ENCODE measurements around the gene RAC3.

The RAC3 gene

DNA sequence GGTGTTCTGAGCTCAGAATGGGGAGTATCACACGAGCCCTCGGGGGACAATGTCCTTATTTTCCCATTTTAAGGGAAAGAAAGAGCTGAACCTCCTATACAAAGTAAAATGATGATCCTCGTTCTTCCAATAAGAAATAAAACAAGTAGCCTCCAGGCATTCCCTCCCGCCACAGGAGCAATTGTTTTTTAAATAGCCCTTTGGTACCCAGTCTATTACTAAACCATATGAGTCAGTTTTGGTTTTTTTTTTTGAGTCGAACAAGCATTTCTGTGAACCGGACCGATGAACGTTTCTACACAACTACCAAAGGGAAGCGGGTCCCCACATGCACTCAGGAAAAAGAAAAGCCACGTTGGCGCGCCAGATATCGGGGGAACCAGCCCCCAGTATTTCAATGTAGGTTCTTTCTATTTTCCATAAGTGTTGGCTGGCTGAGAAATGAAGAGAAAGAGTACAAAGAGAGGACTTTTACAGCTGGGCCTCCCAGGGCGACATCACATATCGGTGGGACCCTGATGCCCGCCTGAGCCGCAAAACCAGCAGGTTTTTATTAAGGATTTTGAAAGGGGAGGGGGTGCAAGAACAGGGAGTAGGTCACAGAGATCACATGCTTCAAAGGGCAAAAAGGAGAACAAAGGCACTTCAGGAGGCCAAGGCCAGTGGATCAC, 9.8 kb downstream of the RAC3 start:
- no peak for DNase-seq (ENCODE audit: low read depth)

DNA sequence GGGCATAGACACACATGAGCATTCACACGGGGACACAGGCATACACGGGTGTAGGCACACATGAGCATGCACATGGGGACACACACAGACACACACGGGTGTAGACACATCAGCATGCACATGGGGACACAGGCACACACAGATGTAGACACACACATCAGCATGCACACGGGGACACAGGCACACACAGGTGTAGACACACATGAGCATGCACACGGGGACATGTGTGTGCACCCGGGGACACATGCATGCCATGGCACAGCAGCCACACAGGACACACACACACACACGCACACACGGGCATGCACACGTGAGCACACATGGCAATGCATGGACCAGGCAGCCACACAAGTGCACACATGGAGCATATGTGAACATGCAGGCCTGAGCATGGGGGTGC, 11.2 kb downstream of the RAC3 start:
- no peak for DNase-seq (ENCODE audit: low read depth)

DNA sequence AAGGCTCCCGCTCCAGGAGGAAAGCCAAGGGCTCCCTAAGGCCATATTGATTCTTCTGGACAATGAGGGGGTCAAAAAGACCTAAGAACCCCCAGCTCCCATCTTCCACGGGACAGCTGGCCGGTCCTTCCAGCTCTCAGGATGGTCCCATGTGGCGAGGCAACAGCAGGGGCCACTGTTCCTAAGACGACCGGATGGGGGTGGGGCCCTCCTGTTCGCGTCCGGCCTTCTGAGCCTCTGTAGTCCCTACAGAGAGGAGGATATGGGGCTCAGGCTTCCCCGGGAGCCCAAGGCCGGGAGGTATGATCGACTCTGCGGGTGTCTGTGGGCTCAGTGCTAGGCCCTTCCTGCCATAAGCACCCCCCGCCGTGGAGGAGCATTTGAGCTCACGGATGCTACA, 12.0 kb downstream of the RAC3 start:
- no peak for DNase-seq (ENCODE audit: low read depth)

DNA sequence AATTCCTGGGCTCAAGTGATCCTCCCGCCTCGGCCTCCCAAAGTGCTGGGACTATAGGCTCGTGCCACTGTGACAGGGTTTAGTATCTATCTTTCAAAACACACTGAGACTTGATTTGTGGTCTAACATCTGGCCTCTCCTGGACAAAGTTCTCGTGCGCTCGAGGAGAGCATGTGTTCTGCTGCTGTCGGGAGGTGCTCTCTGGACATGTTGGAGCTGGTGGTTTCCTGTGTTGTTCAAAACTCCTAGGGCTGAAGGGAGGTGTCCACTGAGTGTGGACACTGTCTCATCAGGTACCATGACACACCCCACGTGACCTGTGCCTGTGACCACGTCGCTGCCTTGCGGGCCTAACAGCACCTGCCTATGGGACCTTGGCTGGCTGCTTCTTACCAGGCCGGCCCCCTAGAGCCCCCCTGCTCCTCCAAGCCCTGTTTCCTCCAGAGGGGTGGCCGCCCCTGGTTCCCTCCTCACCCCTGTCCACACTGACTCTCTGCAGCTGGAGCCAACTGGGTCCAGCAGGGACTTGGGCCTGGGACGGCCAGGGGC, 14.5 kb downstream of the RAC3 start:
- DNase-seq (ENCODE audit: low read depth): no peak

DNA sequence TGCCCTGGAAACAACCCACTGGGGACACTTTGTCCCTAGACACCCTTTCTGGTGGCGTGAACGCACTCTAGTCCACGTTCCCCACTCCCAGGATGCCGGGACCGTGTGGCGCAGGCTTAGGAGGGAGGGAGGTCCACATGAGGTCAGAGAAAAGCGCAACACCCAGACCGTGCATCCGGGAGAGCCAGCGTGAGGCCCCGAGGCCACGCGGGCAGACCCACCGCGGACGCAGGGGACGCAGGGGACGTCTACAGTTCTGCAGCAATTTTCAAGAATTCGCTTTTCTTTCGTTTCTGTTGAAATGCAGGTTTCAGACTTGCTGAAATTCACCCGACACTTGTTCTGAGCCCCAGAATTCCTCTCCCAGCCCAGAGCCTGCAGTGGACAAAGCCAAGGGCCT, 15.4 kb downstream of the RAC3 start:
- no peak for DNase-seq (ENCODE audit: low read depth)

DNA sequence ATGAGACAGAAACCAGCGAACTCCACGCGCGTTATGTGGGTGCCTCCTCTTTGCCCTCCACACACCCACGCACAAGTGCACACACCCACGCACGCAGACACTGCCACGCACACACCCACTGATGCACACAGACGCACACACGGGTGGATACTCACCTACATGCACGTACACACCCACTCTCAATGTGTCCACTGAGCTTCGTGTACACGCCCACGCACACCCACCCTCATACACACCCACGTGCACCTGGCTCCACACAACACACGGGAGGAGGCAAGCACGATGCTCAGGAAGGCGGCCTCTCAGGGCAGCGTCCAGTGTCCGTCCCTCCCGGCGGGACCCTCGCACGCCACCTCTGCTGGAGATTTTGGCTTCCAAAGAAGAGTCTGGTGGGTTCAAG, 15.9 kb downstream of the RAC3 start:
- DNase-seq (ENCODE audit: low read depth): no peak

DNA sequence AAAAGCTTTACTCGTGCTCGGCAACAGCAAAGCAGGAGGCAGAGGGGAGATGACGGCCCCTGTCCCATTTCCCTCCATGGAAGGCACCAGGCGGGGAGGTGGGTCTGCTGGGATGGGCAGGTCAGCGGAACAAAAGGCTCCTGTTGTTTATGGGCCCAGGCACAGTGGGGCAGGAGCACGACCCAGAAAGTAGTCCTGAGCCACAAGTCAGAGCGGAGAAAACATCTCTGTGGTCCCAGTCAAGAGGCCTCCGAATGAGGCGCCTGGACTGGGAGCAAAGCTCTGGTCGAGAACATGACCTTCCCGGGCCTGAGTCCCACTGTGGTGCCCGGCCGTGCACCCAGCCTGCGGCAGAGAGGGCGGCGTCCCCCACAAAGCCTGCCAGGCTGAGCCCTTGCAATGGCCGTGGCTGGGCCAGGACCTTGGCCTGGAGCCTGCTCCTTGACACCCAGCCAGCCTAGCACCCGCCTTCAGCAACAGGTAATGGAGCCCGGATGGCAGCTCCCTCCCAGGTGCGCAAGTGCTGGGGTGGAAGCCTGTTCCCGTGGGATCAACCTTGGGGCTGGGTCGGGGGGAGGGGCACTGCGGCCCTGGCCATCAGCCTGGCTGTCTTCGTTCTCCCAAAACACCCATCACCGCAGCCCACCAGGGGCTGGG, 16.6 kb downstream of the RAC3 start:
- no peak for DNase-seq (ENCODE audit: low read depth)

DNA sequence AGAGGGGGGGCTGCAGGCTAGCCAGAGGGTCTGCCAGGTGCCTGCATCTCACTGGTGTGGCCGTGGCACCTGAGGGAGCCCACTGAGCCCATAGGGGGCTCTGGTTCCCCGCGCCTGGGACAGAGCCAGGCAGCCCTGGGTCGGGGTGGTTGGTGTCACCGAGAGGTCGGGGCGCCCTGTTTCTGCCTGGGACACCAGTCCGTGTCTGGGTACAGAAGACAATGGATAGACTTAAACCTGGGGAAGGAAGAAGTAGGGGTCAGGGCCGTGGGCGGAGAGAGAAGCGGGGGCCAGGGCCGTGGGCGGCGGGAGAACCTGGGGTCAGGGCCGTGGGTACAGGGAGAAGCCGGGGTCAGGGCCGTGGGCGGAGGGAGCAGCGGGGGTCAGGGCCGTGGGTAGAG, 17.1 kb downstream of the RAC3 start:
- DNase-seq (ENCODE audit: low read depth): no peak

DNA sequence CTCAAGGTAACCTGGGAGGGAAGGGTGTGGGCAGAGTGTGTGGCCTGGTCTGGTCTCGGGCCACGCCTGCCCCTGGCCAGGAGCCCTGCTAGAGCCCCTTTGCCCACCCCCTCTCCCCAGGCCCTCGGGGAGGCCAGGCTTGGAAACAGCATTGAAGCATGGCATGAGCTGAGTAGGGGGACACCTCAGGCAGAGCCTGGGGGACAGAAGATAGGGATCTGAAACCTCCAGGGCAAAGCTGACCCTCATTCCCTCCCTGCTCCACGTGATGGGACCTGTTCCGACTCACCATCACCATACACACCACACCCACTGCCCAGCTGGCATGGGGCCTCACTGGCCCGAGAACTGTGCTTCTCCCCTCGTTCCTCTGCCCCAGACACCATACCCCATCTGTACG, 17.6 kb downstream of the RAC3 start:
- DNase-seq (ENCODE audit: low read depth): no peak

DNA sequence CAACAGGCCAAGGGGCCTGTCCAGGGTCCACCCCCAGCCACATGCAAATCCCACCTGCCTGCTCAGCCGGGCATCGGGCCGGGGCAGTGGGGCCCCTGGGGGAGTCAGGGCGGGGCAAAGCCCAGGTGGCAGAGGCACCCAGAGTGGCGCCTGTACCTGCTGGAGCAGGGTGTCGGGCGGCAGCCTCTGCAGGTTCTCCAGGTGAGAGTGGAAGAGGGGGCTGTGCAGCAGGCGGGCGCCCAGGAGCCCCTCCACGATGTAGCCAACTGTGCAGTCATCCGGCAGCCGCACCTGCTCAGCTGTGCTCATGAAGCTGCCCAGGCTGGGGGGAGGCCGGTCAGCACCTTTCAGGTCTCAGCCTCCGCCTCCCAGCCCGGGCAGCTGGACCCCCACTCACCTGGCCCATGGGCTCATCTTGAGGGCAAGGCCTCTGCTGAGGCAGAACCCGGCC, 18.1 kb downstream of the RAC3 start:
- DNase-seq (ENCODE audit: low read depth): no peak

DNA sequence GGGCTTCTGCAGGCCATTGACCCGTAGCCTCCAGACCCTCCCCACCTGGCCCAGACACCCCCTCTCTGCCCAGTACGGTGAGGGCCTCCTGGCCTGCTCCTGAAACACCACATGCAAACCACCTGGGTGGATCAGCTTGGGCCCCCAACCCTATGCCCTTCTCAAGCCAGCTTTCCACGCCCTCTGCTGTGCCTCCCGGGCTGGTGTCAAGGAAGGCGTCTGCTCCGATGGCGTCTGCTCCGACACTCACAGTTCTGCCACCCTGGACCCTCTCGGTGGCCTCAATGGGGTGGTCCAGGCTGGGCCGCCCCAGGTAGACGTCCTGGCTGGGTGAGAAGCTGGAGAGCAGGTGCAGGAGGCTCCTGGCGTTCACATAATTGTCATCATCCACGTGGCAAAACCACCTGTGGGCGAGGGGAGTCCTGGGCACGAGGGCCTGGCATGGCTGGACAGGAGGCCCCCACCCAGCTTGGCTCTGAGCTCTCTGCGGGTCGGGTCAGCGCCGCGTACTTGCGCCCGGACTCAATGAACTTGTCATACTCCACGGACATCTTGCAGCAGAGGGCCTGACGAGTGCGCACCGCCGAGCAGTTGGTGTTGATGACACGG, 18.8 kb downstream of the RAC3 start:
- no peak for DNase-seq (ENCODE audit: low read depth)

DNA sequence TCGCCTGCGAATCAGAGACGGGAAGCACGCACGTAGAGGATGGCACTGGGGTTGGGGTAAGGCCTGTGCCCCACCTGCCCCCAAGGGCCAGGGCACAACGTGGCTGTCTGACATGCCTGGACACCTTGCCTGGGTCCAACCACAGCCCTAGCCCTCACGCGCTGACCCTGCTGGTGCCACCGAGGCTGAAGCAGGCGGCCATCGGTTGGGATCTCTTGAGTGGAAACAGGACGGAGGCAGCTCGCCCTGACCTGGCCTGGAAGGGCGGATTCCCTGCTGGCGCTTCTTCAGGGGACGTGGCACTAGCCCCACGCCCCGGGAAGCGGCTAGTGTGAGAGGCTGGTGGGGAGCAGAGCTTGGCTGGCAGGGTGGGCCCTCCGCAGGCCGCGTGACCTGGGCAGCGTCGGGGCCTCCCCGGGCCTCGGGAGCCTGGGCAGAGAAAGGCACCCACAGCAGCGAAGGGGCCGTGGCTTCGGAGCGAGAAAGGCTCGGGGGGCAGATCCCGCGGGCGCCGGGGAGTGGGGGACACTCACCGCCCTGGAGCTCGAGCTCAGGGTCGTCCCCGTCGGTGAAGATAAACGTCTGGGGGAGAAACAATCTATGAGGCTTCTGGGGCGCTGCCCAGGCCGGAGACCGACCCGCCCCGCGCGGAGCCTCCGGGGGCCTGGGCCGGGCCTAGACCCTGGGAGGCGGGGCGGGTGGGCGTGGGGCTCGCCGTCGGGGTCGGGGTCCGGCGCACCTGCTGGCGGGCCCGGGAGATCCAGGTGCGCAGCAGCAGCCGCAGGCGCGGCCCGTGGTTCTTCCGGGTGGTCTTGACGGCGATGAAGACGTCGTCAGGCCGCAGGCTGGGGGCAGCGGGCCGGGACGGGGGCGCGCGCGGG, 19.5 kb downstream of the RAC3 start:
- DNase-seq (ENCODE audit: low read depth): no peak

DNA sequence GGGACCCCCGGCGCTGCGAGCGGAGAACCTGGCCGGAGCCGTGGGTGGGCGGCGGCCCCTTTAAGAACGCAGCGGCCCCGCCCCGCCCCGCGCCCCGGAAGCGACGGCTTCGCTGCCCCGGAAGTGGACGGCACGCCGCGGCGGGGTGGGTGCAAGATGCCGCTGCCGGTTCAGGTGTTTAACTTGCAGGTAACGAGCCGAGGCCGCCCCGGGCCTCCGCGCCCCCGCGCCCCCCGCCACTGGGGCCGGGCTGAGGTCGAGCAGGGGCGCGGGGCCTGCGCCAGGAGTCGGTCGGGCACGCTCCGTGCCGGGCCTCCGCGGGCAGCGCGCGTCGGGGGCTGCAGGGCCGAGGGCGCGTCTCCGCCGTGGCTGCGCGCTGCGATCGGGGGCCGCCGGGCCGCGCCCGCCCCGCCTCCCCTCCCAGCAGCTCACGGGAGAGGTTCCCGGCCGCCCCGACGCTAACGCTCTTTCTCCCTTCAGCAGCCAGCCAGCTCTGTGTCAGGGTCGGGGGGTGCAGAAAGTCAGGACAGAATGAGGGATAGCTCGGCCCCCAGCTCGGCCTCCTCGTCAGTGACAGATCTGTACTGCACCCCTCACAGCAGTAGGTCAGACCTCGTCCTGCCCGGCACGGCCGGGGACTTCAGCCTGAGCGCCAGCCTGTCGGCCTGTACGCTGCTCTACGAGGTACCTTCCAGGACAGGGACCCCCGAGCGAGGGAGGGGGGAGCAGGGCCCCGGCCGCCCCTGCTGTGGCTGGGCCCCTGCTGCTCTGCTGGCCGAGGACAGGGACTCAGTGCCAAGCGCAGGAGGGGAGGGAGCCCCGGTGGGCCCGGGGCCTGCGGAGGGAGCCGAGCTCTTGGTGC, 20.5 kb downstream of the RAC3 start, which contains the start of the genes GPS1 and RFNG:
GPS1 (plus strand) TSS at position 123 of the 862 bp plus-strand sequence; CDS start at position 157, 34 bp downstream.
RFNG (minus strand) TSS at position 36 of the 862 bp plus-strand sequence. CDS start 45 bp downstream, outside the sequence.
- DNase-seq (ENCODE audit: low read depth): peak; percentile 76

DNA sequence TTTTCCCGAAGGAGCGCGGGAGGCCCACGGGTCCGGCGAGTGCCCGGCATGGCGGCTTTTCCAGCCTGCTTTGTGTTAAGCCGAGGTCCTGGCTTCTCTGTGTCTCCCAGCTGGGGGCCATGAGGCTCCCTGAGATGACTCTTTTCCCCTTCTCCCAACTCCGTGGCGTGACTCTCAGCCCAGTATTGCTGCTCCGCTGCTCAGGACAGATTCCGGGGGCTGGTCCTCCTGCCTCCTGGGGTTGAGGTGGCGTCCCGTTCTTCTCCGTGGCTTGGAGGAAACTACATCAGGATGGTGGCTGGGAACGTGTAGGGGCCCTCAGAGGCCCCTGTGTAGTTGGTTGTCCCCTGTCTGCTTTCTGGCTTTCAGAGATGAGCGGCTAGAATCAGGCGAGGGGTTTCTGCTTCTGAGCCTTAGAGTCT, 21.2 kb downstream of the RAC3 start:
- DNase-seq (ENCODE audit: low read depth): no peak

DNA sequence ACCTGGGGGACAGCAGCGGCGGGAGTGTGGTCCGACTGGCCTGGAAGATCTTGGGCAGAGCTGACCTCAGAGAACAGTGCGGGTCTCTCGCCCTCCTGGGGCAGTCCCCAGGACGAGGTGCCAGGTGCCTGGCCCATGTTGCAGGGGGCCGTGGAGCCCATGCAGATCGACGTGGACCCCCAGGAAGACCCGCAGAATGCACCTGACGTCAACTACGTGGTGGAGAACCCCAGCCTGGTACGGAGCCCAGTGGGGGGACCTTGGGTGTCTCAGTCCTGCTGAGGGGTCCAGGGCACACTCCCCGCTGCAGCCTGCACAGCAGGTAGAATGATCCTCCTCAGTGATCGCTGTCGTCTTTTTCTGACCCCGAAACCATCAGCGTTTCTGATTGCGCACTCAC, 21.7 kb downstream of the RAC3 start:
- DNase-seq (ENCODE audit: low read depth): no peak

DNA sequence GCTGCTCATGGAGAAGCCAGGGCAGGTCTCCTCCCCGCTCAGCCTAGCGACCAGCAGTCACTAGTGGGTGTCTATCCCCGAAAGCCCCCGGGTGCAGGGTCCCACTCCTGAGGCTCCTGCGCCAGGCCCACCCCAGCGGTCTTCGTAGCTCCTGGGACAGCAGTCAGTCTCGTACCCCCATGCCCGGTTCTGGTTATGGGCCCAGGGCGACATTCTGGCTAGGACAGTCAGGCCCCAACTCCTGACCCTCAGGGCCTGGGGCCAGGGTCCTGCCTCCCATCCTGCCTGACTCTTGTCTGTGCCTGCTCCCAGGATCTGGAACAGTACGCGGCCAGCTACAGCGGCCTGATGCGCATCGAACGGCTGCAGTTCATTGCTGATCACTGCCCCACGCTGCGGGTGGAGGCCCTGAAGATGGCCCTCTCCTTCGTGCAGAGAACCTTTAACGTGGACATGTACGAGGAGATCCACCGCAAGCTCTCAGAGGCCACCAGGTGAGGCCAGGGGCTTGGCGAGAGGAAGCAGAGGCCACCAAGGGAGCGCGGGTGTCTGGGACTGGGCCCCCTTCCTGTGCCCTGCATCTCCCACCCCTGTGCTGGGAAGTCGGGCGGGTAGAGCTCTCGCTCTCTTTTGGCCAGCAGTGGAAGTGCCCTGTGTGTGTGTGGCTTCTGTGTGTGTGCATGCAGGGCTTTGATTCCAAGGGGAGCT, 22.2 kb downstream of the RAC3 start:
- no peak for DNase-seq (ENCODE audit: low read depth)

DNA sequence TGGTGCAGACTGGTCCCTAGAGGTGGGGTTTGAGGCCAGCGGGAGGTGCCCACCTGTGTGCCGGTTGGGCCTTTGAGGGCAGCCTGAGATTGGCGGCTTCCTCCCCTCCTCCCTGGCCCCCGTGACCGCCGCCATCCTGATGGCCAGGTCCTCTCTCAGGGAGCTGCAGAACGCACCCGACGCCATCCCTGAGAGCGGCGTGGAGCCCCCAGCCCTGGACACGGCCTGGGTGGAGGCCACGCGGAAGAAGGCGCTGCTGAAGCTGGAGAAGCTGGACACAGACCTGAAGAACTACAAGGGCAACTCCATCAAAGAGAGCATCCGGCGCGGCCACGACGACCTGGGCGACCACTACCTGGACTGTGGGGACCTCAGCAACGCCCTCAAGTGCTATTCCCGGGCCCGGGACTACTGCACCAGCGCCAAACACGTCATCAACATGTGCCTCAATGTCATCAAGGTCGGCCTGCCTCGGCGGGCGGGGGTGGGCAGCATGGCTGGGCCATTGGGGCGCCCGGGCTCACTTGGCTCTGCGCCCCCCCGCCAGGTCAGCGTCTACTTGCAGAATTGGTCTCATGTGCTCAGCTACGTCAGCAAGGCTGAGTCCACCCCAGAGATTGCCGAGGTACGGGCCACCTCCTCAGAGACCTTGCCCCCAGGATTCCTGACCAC, 23.0 kb downstream of the RAC3 start:
- no peak for DNase-seq (ENCODE audit: low read depth)

DNA sequence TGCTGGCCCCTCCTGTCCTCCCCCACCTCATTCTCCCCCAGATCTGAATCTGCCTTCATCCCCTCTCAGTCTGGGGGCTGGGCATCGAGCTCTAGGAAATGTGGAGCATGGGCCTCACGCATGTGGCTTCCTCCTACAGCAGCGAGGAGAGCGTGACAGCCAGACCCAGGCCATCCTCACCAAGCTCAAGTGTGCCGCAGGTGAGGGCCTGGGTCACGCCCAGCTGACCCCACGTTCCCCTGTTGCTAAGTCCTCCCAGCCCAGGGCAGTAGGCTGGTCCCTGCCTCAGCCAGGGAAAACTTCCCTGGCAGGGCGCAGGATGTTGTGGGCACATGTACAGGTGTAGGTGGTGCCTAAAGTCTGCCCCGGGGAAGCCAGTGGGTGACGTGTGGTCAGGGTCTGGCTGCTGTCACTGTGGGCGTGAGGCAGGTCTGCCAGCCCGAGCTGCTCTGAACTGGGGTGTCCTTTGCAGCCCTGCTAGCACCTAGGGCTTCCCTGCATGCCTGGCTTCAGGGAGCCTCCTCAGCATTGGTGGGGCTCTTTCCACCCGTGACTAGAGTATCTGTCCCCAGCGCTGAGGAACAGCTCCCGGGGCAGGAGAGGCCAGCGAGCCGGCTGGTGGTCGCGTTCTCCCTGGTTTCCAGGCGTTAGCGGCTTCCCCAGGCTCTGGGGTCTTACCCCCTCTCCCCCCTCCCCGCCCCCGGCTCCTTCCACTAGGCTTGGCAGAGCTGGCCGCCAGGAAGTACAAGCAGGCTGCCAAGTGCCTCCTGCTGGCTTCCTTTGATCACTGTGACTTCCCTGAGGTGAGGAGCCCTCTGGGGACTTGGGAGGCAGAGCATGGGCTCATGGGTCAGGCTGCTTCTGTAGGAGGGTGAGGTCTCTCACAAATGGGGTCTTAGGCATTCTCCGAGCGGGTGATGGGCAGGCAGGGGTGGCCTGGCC, 23.8 kb downstream of the RAC3 start:
- DNase-seq (ENCODE audit: low read depth): no peak

Measured in activated T-helper 1 cell treated with Interleukin-2 at 50 U/mL for 16 hours (primary cell).